A549 treated with AZD9567 at 1 μM for 4 hours (cell line): ENCODE data around the gene DMRT3. TPM values are rescaled to one million over a fixed set of nuclear protein-coding genes. Genes with fewer than 3 reads are reported as not detected.

Source experiments
- total RNA-seq: library from RNA; stranded (reverse); fragments of 200-300 nt; extraction: Qiagen RNA extraction; gene quantifications from 5 replicates; pipeline ENCODE4 v1.2.3, GENCODE V29; 2022; ENCODE audit not compliant: insufficient read depth

Gene DMRT3, protein sequence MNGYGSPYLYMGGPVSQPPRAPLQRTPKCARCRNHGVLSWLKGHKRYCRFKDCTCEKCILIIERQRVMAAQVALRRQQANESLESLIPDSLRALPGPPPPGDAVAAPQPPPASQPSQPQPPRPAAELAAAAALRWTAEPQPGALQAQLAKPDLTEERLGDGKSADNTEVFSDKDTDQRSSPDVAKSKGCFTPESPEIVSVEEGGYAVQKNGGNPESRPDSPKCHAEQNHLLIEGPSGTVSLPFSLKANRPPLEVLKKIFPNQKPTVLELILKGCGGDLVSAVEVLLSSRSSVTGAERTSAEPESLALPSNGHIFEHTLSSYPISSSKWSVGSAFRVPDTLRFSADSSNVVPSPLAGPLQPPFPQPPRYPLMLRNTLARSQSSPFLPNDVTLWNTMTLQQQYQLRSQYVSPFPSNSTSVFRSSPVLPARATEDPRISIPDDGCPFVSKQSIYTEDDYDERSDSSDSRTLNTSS
- total RNA-seq = 0.03 to 0.05 TPM in 2 of 5 replicates, not detected in the others

GRCh38 chr9:976258-976942 lies at the start of gene DMRT3:
Gene DMRT3, plus strand, starts transcription at chr9:976655. Its CDS starts 347 bp downstream, at chr9:977002.

Other genes with a start within 250 kb of the DMRT3 start
- 0.03 to 0.05 TPM (median 0.05 TPM) in 3 of 5 replicates, not detected in the others for gene DMRT1, start 135.0 kb upstream of the DMRT3 start, total RNA-seq
- 0.03 to 0.07 TPM (median 0.07 TPM) in 4 of 5 replicates, not detected in the other for gene DMRT2, start 73.7 kb downstream of the DMRT3 start, total RNA-seq